ENCODE data around the gene MINDY3.

GRCh38 chr10:15764892-15765454 is 95.3 kb downstream of the MINDY3 start:
- TF ChIP-seq CTCF (IDR thresholded peaks at IDR 0.05 in 8 of 11, conservative IDR thresholded peaks at IDR 0.05 in 3 of 11) = no peak
- TF ChIP-seq POLR2A (IDR thresholded peaks at IDR 0.05) = no peak

Measured in spleen (tissue), 7 donors.